PC-9 (cell line): ENCODE measurements around the gene IFRD2.

Source experiments
- EZH2 ChIP-seq: fragments of 200-600 bp; sonication (generic); IDR thresholded peaks from 2 replicates; pipeline ENCODE4 v1.8.0; 2017; ENCODE audit warnings: antibody characterized with exemption, low read depth
- TF ChIP-seq, protein P1 (sequence below): fragments of 200-600 bp; sonication (generic); conservative IDR thresholded peaks from 2 replicates; pipeline ENCODE4 v1.6.1; 2017; ENCODE audit warnings: mixed run types, antibody characterized with exemption, mild to moderate bottlenecking, moderate library complexity

DNA sequence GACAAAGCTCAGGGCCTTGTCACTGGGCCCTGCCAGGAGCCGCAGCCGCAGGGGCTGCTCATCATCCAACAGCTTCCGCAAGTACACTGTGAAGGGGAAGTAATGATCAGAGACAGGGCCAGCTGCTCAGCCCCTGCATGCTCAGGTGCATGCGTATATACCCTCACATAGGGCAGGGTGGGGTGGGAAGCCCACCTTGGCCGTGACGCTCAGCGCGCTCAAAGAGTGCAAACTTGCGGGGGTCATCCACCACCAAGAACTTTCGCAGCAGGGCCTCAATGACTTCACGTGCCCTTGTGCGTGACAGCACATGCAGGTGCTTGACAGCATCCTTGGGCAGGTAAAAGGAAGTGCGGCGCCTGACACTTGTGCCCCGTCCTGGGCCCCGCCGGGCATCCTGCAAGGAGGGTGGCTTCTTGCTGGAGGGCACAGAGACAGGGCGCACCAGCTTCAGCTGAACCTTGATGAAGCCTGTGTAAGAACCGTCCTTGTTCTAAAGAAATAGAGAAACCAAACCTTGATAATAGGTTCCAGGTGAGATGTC lies 39.2 kb upstream of the IFRD2 start:
- TF ChIP-seq EZH2 = no peak
- TF ChIP-seq, protein P1, sequence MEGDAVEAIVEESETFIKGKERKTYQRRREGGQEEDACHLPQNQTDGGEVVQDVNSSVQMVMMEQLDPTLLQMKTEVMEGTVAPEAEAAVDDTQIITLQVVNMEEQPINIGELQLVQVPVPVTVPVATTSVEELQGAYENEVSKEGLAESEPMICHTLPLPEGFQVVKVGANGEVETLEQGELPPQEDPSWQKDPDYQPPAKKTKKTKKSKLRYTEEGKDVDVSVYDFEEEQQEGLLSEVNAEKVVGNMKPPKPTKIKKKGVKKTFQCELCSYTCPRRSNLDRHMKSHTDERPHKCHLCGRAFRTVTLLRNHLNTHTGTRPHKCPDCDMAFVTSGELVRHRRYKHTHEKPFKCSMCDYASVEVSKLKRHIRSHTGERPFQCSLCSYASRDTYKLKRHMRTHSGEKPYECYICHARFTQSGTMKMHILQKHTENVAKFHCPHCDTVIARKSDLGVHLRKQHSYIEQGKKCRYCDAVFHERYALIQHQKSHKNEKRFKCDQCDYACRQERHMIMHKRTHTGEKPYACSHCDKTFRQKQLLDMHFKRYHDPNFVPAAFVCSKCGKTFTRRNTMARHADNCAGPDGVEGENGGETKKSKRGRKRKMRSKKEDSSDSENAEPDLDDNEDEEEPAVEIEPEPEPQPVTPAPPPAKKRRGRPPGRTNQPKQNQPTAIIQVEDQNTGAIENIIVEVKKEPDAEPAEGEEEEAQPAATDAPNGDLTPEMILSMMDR = no peak
